DND-41 (cell line): ENCODE results near the gene IQGAP3.

Experiments
- CTCF ChIP-seq: IDR thresholded peaks from 2 replicates; pipeline ENCODE4 v1.5.1; 2012; ENCODE audit warnings: borderline replicate concordance, low read length, moderate library complexity, mild to moderate bottlenecking; ENCODE audit not compliant: poor library complexity, severe bottlenecking; ENCODE audit errors: extremely low read depth
- EZH2 ChIP-seq: IDR thresholded peaks from 3 replicates; pipeline ENCODE4 v1.6.1; 2012; ENCODE audit warnings: borderline replicate concordance, low read depth, mild to moderate bottlenecking, moderate library complexity, low read length, inconsistent platforms; ENCODE audit not compliant: severe bottlenecking

GRCh38 chr1:156577550-156577949 lies 5.2 kb upstream of the IQGAP3 start:
- TF ChIP-seq CTCF (no peak), EZH2 (no peak)
